PC-9 (cell line): ENCODE data around the gene SIM2.

Experiments
- CTCF ChIP-seq: fragments of 200-600 bp; sonication (generic); conservative IDR thresholded peaks from 2 replicates; pipeline ENCODE4 v1.6.1; 2017; ENCODE audit warnings: mixed run types, antibody characterized with exemption, mild to moderate bottlenecking, moderate library complexity
- EZH2 ChIP-seq: fragments of 200-600 bp; sonication (generic); IDR thresholded peaks from 2 replicates; pipeline ENCODE4 v1.8.0; 2017; ENCODE audit warnings: antibody characterized with exemption, low read depth

- no peak for TF ChIP-seq CTCF
- TF ChIP-seq EZH2, result no peak
Observed at GRCh38 chr21:36784947-36785346, 86.0 kb downstream of the SIM2 start.
